CD4-positive, alpha-beta memory T cell (primary cell): Measurements from ENCODE around the gene SLBP. TPM values are rescaled to one million over a fixed set of nuclear protein-coding genes. Genes with fewer than 3 reads are reported as not detected.

Experiments
- CTCF ChIA-PET: fragments of 350-600 bp; sonication (Branson Sonifier 250); formaldehyde crosslinking; loops from one replicate; lab custom pipeline; 2021; ENCODE audit warnings: inconsistent platforms; ENCODE audit not compliant: partially characterized antibody; lab: Charles Lee
- POLR2A ChIA-PET: fragments of 350-600 bp; sonication (Branson Sonifier 250); formaldehyde crosslinking; loops from one replicate; lab custom pipeline; 2021; ENCODE audit not compliant: partially characterized antibody; lab: Charles Lee
- DNase-seq, 5 donors: peaks; one replicate each; pipeline versions ENCODE4 v3.0.0 to v3.0.0-alpha.2; 2020 to 2022; ENCODE audit warnings: mixed read lengths in 1 of 5
- H3K27ac ChIP-seq: one replicate; pipeline ENCODE4 v1.7.0; 2013; ENCODE audit warnings: low read depth, low read length
- H3K27me3 ChIP-seq: 2 replicates; pipeline ENCODE4 v1.7.0; 2013; ENCODE audit warnings: mild to moderate bottlenecking, low read length, moderate library complexity; ENCODE audit not compliant: insufficient read depth
- H3K36me3 ChIP-seq: 2 replicates; pipeline ENCODE4 v1.7.0; 2013; ENCODE audit warnings: mild to moderate bottlenecking, low read length, moderate library complexity; ENCODE audit not compliant: insufficient read depth
- H3K4me1 ChIP-seq: 2 replicates; pipeline ENCODE4 v1.7.0; 2013; ENCODE audit warnings: mild to moderate bottlenecking, low read length, moderate library complexity; ENCODE audit not compliant: insufficient read depth
- H3K4me3 ChIP-seq, 2 donors: one replicate each; pipeline ENCODE4 v1.7.0; 2013; ENCODE audit warnings: low read length in 2 of 2, mild to moderate bottlenecking in 1 of 2
- H3K9me3 ChIP-seq, 2 donors: one replicate each; pipeline ENCODE4 v1.7.0; 2013; ENCODE audit warnings: low read length in 2 of 2, control low read depth in 1 of 2; ENCODE audit not compliant: control insufficient read depth in 1 of 2
- H3K27ac Mint-ChIP-seq, 7 donors: one replicate each; pipeline ENCODE4 v1.8.0; 2020 to 2021; ENCODE audit warnings: mixed read lengths in 7 of 7, mild to moderate bottlenecking in 6 of 7, inconsistent platforms in 3 of 7, moderate library complexity in 3 of 7
- H3K27me3 Mint-ChIP-seq, 2 donors: one replicate each; pipeline ENCODE4 v1.8.0; 2020 to 2021; ENCODE audit warnings: mixed read lengths in 2 of 2
- H3K36me3 Mint-ChIP-seq, 2 donors: one replicate each; pipeline ENCODE4 v1.8.0; 2020 to 2021; ENCODE audit warnings: mixed read lengths in 2 of 2, inconsistent platforms in 1 of 2, mild to moderate bottlenecking in 1 of 2
- H3K4me1 Mint-ChIP-seq, 4 donors: one replicate each; pipeline ENCODE4 v1.8.0; 2020 to 2021; ENCODE audit warnings: mixed read lengths in 4 of 4, mild to moderate bottlenecking in 1 of 4
- H3K4me3 Mint-ChIP-seq, 8 donors: one replicate each; pipeline ENCODE4 v1.8.0; 2020 to 2021; ENCODE audit warnings: mixed read lengths in 8 of 8, mild to moderate bottlenecking in 7 of 8, moderate library complexity in 6 of 8, inconsistent platforms in 3 of 8
- H3K9me3 Mint-ChIP-seq, 8 donors: one replicate each; pipeline ENCODE4 v1.8.0; 2020 to 2021; ENCODE audit warnings: mixed read lengths in 8 of 8, mild to moderate bottlenecking in 5 of 8, inconsistent platforms in 3 of 8, moderate library complexity in 1 of 8
- intact Hi-C: fragments of 100-400 bp; cut with micrococcal nuclease; formaldehyde crosslinking; loops from one replicate; pipeline ENCODE4 v1.15.1; 2023
- polyA plus RNA-seq, 2 donors: library from polyadenylated mRNA; unstranded; fragments of 300-500 nt; fragmentation: Illumina TruSeq; gene quantifications; one replicate each; pipeline ENCODE4 v1.2.3, GENCODE V29; 2021
- total RNA-seq, 2 experiments: library from RNA; stranded (reverse); gene quantifications; one replicate each; pipeline ENCODE4 v1.2.3, GENCODE V29; 2021

Gene SLBP
- total and polyA plus RNA-seq, 4 experiments from 2014 or later: 41.8 to 71.6 (median 58.0) TPM

GRCh38 chr4:1752284-1753041 is 40.3 kb upstream of the SLBP start:
- intact Hi-C loops: no loop called here
- H3K27ac ChIP-seq: no peak overlapping the region
- no peaks in the 10 kb centered on the region for H3K9me3 Mint-ChIP-seq
- H3K27me3 Mint-ChIP-seq: no peaks in the 10 kb centered on the region
- ChIA-PET POLR2A (no interaction called here), CTCF (interaction anchor here (0.6 to 11.3 kb wide), 3 partner anchors 59 to 148 kb away, joined by 3 to 160 read pairs (median 3); no protein-coding TSS in a partner anchor)
- H3K4me3 Mint-ChIP-seq: no peak overlapping the region
- peaks cover 12% of the 10 kb centered on the region for H3K4me1 ChIP-seq
- H3K36me3 ChIP-seq: no peaks in the 10 kb centered on the region
- H3K27ac Mint-ChIP-seq: no peak overlapping the region
- H3K4me3 ChIP-seq: no peak overlapping the region
- H3K36me3 Mint-ChIP-seq: no peaks in the 10 kb centered on the region
- DNase-seq: peak in 1 of 5 donors; percentile 15
- H3K27me3 ChIP-seq: no peaks in the 10 kb centered on the region
- no peaks in the 10 kb centered on the region for H3K9me3 ChIP-seq
- H3K4me1 Mint-ChIP-seq: peaks cover 0 to 5% (median 0%) of the 10 kb centered on the region in 4 donors

GRCh38 chr4:1751919-1752283 is 39.8 kb upstream of the SLBP start:
- Mint-ChIP-seq H3K4me1 (peaks cover 0 to 5% (median 0%) of the 10 kb centered on the region in 4 donors), H3K36me3 (no peaks in the 10 kb centered on the region), H3K27me3 (no peaks in the 10 kb centered on the region), H3K4me3 (no peak overlapping the region), H3K27ac (no peak overlapping the region), H3K9me3 (no peaks in the 10 kb centered on the region)
- Histone ChIP-seq H3K27me3 (no peaks in the 10 kb centered on the region), H3K27ac (no peak overlapping the region), H3K36me3 (no peaks in the 10 kb centered on the region), H3K9me3 (no peaks in the 10 kb centered on the region), H3K4me1 (peaks cover 12% of the 10 kb centered on the region), H3K4me3 (no peak overlapping the region)
- DNase-seq: no peak
- ChIA-PET POLR2A (no interaction called here), CTCF (interaction anchor here (0.6 to 11.3 kb wide), 3 partner anchors 59 to 148 kb away, joined by 3 to 160 read pairs (median 3); no protein-coding TSS in a partner anchor)
- intact Hi-C loops: no loop called here

GRCh38 chr4:1751155-1751918 is 39.2 kb upstream of the SLBP start:
- Histone ChIP-seq H3K4me3 (no peak overlapping the region), H3K27ac (no peak overlapping the region), H3K27me3 (no peaks in the 10 kb centered on the region), H3K9me3 (no peaks in the 10 kb centered on the region), H3K4me1 (peaks cover 12% of the 10 kb centered on the region), H3K36me3 (no peaks in the 10 kb centered on the region)
- Mint-ChIP-seq H3K36me3 (no peaks in the 10 kb centered on the region), H3K9me3 (no peaks in the 10 kb centered on the region), H3K4me1 (peaks cover 0 to 5% (median 0%) of the 10 kb centered on the region in 4 donors), H3K27ac (no peak overlapping the region), H3K27me3 (no peaks in the 10 kb centered on the region), H3K4me3 (no peak overlapping the region)
- ChIA-PET CTCF (interaction anchor here (0.6 to 11.3 kb wide), 3 partner anchors 58 to 149 kb away, joined by 3 to 160 read pairs (median 3); no protein-coding TSS in a partner anchor), POLR2A (no interaction called here)
- intact Hi-C loops: no loop called here
- DNase-seq: no peak

- Histone ChIP-seq H3K4me3 (no peak overlapping the region), H3K27me3 (no peaks in the 10 kb centered on the region), H3K36me3 (no peaks in the 10 kb centered on the region), H3K9me3 (no peaks in the 10 kb centered on the region), H3K4me1 (peaks cover 12% of the 10 kb centered on the region), H3K27ac (no peak overlapping the region)
- ChIA-PET CTCF (interaction anchor here (11.3 kb wide), 1 partner anchor 149 kb away, joined by 160 read pairs; no protein-coding TSS in a partner anchor), POLR2A (no interaction called here)
- H3K27ac Mint-ChIP-seq: no peak overlapping the region
- DNase-seq: no peak
- H3K4me1 Mint-ChIP-seq: peaks cover 0 to 5% (median 0%) of the 10 kb centered on the region in 4 donors
- H3K36me3 Mint-ChIP-seq: no peaks in the 10 kb centered on the region
- H3K9me3 Mint-ChIP-seq: no peaks in the 10 kb centered on the region
- no peaks in the 10 kb centered on the region for H3K27me3 Mint-ChIP-seq
- intact Hi-C loops: no loop called here
- H3K4me3 Mint-ChIP-seq: no peak overlapping the region
These were observed 38.4 kb upstream of the SLBP start for GRCh38 chr4:1750381-1751154.

- POLR2A ChIA-PET: no interaction called here
- H3K4me3 ChIP-seq: no peak overlapping the region
- Mint-ChIP-seq H3K27ac (no peak overlapping the region), H3K36me3 (peaks cover 2 to 3% of the 10 kb centered on the region in 2 donors), H3K27me3 (no peaks in the 10 kb centered on the region), H3K9me3 (no peaks in the 10 kb centered on the region), H3K4me3 (no peak overlapping the region), H3K4me1 (peaks cover 0 to 5% (median 0%) of the 10 kb centered on the region in 4 donors)
- H3K36me3 ChIP-seq: no peaks in the 10 kb centered on the region
- no peak for DNase-seq
- peaks cover 12% of the 10 kb centered on the region for H3K4me1 ChIP-seq
- no peaks in the 10 kb centered on the region for H3K9me3 ChIP-seq
- CTCF ChIA-PET: interaction anchor here (11.3 kb wide), 1 partner anchor 150 kb away, joined by 160 read pairs; no protein-coding TSS in a partner anchor
- intact Hi-C loops: no loop called here
- no peaks in the 10 kb centered on the region for H3K27me3 ChIP-seq
- H3K27ac ChIP-seq: no peak overlapping the region
These were observed 37.7 kb upstream of the SLBP start for GRCh38 chr4:1749826-1750225.

- H3K27me3 ChIP-seq: no peaks in the 10 kb centered on the region
- CTCF ChIA-PET: interaction anchor here (11.3 kb wide), 1 partner anchor 151 kb away, joined by 160 read pairs; no protein-coding TSS in a partner anchor
- Mint-ChIP-seq H3K4me3 (no peak overlapping the region), H3K27me3 (no peaks in the 10 kb centered on the region), H3K27ac (no peak overlapping the region), H3K4me1 (peaks cover 0 to 5% (median 0%) of the 10 kb centered on the region in 4 donors), H3K36me3 (peaks cover 3 to 5% of the 10 kb centered on the region in 2 donors), H3K9me3 (no peaks in the 10 kb centered on the region)
- no peak overlapping the region for H3K4me3 ChIP-seq
- intact Hi-C loops: no loop called here
- DNase-seq: no peak
- no peak overlapping the region for H3K27ac ChIP-seq
- POLR2A ChIA-PET: no interaction called here
- H3K9me3 ChIP-seq: no peaks in the 10 kb centered on the region
- peaks cover 12% of the 10 kb centered on the region for H3K4me1 ChIP-seq
- peaks cover 2% of the 10 kb centered on the region for H3K36me3 ChIP-seq
These were observed 37.3 kb upstream of the SLBP start for GRCh38 chr4:1749370-1749769.
